HG03139 (cell line): ENCODE results near the gene OTUD3.
"Not testable (repeated sequence)": the region's sequence is repeated elsewhere in the genome, so short reads cannot be mapped to it uniquely, and the experiment has no call there.

ENCODE experiments used
- ATAC-seq: cut with Tn5 transposase; IDR thresholded peaks from one replicate; pipeline ENCODE4 v1.9.1; 2021; ENCODE audit not compliant: unreplicated experiment

The OTUD3 gene, protein sequence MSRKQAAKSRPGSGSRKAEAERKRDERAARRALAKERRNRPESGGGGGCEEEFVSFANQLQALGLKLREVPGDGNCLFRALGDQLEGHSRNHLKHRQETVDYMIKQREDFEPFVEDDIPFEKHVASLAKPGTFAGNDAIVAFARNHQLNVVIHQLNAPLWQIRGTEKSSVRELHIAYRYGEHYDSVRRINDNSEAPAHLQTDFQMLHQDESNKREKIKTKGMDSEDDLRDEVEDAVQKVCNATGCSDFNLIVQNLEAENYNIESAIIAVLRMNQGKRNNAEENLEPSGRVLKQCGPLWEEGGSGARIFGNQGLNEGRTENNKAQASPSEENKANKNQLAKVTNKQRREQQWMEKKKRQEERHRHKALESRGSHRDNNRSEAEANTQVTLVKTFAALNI

DNA sequence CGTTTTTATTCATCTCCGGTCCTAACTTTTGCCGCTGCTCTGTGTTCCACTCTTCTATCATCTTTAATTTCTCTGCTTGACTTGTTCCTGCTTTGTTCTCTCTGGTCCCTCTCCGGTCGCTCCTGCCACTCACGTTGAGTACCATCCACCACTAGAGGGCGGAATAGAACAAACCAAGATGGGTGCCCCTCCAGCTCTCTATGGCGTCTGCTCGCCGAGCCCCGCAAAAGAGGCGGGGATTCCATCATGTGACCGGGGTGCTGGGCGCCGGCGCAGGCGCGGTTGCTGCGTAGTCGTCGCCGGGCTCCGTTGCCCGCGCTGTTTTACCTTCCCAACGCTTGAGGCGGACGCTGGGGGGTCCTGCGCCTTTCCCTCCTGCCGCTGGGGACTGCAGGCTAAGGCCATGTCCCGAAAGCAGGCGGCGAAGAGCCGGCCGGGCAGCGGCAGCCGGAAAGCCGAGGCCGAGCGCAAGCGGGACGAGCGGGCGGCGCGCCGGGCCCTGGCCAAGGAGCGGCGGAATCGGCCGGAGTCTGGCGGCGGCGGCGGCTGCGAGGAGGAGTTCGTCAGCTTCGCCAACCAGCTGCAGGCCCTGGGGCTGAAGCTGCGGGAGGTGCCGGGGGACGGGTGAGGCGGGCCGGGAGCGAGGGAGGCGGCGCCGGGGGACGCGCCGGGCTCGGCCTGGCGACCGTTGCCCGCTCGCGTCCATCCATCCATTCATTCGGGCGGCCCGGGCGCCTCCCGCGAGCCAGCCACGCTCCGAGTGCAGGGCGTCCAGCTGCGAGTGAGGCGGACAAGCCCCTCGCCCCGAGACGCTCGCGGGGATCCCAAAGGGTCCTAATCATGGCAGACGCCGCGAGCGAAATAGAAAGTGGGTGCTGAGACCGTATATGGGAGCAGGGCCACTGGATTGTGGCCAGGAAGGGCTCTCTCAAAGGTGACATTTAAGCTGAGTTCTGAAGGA lies at the start of gene OTUD3:
Gene OTUD3 (plus strand): TSS at position 285 of the 961 bp plus-strand sequence. CDS start 119 bp downstream, at position 404.
- ATAC-seq, result peak; percentile 84

DNA sequence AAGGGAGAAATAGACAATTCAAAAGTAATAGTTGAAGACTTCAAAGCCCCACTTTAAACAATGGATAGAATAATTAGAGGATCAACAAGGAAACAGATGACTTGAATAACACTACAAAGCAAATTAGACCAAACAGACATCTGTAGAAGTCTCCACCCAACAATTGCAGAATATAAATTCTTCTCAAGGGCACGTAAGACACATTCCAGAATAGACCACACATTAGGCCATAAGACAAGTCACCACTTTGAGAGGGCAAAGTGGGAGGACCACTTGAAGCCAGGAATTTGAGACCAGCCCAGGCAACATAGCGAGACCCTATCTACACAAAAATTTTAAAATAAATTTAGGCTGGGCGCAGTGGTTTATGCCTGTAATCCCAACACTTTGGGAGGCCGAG lies 46.6 kb upstream of the OTUD3 start:
- no peak for ATAC-seq

- ATAC-seq, result no peak
These were observed 44.3 kb upstream of the OTUD3 start for GRCh38 chr1:19837866-19838265.

GRCh38 chr1:19840228-19840627 lies 42.0 kb upstream of the OTUD3 start:
- no peak for ATAC-seq

- ATAC-seq, result no peak
These were observed 37.3 kb upstream of the OTUD3 start for GRCh38 chr1:19844731-19845495.

DNA sequence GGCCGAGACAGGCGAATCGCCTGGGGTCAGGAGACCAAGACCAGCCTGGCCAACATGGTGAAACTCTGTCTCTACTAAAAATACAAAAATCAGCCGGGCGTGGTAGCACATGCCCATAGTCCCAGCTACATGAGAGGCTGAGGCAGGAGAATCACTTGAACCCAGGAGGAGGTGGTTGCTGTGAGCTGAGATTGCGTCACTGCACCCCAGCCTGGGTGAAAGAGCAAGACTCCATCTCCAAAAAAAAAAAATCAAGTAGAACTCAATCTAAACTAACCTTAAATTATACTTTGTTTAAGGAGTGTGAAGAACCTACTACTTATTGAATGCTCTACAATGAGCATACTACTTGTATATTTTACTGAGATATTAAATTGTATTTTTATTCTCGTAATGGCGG lies 36.6 kb upstream of the OTUD3 start:
- no peak for ATAC-seq

- no peak for ATAC-seq
These were observed 35.9 kb upstream of the OTUD3 start for GRCh38 chr1:19846338-19846737.

GRCh38 chr1:19847334-19847733 lies 34.9 kb upstream of the OTUD3 start:
- ATAC-seq, result not testable (repeated sequence)

DNA sequence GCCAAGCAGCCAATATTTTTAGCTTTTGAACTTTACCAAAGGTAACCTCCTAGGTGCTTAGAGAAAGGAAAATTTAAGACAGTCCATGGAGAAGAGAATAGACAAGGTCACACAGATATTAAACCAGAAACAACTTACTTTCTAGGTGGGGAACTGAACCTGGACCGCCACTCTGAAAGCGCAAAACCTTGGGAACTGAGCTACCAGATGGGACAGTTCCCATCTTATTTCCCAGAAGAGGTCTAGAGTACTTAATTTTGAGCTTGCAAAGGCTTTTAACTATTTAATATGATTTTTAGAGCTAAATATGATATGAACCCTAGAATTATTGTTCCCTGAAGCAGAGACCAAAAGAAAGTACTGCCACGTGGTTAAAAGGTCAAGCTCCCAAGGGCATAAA lies 32.9 kb upstream of the OTUD3 start:
- not testable (repeated sequence) for ATAC-seq

- no peak for ATAC-seq
These were observed 32.0 kb upstream of the OTUD3 start for GRCh38 chr1:19850214-19850613.

DNA sequence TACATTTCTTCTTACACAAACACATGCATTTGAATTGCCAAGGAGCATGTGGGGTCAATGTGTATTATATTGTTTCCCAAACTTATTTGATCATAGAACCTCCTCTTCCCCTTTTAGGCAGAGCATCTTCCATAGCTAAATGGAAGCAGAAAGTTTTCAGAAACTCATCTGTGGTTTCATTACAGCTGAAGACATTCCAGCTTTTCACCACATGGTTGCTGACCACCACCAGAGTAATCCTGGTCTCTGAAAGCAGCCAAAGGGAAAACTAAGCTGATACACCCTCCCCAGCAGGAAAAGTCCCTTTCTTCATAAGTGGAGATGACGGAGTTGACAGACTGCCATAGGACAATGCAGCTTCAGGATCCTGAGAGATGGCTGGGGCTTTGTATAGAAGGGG lies 30.2 kb upstream of the OTUD3 start:
- ATAC-seq, result no peak

DNA sequence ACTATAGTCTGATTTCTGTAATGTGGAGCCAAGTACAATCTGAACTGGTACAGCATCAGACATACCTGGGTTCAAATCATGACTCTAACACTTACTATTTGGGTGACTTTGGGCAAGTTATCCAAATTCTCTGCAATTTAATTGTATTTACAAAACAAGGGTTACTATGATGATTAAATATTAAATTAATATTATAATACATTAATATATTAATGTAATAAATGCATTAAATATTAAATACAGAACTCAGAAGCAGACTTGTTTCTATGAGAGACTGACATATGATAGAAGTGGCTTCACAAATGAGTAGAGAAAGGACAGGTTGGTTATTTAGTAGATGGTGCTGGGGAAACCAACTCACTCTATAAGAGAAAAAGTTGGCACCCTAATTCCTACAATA lies 27.3 kb upstream of the OTUD3 start:
- no peak for ATAC-seq

GRCh38 chr1:19858893-19859292 lies 23.3 kb upstream of the OTUD3 start:
- no peak for ATAC-seq

- no peak for ATAC-seq
These were observed 22.3 kb upstream of the OTUD3 start for GRCh38 chr1:19859876-19860275.

GRCh38 chr1:19860418-19860817 lies 21.8 kb upstream of the OTUD3 start:
- ATAC-seq, result no peak

DNA sequence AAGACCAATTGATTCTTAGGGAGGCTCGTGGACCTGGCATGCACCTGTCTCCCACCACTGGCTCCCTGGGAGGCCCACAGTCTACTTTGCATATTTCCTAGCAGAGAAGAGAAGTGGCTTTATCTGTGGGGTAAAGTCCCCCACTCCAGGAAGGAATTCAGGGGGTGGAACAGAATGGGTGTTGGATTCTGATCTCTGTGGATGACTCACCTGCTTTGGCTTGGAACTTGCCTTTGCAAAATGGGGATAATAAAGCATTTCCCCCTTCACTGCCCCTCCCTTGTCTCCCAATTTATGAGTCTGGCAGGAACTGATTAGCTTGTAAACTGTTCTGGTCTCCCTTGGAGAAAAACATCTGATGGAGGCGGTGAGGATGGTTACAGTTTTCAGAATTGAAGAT lies 21.2 kb upstream of the OTUD3 start:
- ATAC-seq, result no peak

DNA sequence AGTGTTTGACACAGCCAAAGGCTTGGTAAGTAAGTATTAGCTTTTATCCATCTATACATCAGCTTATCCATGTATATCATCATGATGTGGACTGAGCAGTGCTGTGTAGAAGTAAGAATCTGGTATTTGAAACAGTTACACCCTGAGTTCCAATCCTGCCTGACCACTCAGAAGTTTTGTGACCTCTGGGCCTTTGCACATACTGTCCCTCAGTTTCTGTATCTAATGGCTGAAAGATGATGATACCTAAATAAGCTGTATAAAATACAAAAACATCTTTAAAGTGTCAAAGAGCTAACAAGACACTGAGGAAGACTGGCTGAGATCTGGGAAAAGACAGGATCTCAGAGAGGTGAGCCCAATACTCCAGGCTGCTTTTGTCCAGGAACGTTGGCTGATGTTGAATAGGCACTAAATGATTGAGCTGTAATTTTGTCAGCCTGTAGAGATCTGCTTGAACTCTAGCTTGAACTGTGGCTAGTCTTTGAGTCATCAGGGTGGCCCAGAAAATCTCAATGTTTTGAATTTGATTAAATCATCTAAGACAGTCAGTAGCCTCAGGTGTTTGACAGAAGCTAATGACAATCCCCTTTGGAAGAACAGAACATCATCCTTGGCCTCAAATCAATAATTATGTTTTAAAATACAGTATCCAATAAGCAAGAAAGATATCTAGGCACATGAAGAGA lies 20.2 kb upstream of the OTUD3 start:
- no peak for ATAC-seq

- no peak for ATAC-seq
These were observed 19.3 kb upstream of the OTUD3 start for GRCh38 chr1:19862944-19863343.

DNA sequence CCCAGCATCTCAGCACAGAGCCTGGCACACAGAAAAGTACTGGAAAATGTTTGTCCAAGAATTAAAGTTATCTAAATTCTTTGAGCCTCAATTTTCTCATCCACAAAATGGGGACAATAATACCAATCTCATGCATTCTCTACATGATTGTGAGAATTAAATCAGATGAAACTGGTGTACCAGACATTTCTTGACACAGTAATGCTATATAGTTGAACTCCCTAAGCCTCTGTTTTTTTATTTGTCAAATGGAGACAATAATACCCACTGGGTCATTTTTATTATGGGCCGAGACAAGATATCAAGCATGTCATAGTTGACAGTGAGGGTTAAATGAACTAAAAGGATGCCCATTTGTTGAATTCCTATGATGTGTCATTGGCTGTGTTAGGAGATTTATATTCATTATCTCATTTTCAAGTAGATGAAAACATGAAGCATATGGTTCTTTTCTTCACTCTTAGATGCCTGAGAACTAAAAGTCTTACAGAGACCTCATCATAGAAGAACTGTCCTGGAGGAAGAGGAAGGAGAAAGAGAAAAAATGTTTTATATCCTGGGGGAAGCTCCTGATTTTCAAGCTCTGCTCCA lies 17.5 kb upstream of the OTUD3 start:
- ATAC-seq, result no peak

GRCh38 chr1:19866029-19866428 lies 16.2 kb upstream of the OTUD3 start:
- ATAC-seq, result no peak
